ENCODE data around the gene IFT27. TPM values are rescaled to one million over a fixed set of nuclear protein-coding genes. Genes with fewer than 3 reads are reported as not detected.

IFT27 gene
- total RNA-seq: 10 to 100 TPM; 19.7 to 27.7 (median 22.8) TPM

- Histone ChIP-seq H3K4me1 (peaks cover 0 to 9% (median 2%) of the 10 kb centered on the region in 4 donors), H3K9me3 (no peaks in the 10 kb centered on the region), H3K36me3 (no peaks in the 10 kb centered on the region), H3K27ac (peak within 1 kb of the TSS; percentile 81 to 96 (median 88)), H3K4me3 (peak within 1 kb of the TSS; percentile 64 to 97 (median 84)), H3K27me3 (no peaks in the 10 kb centered on the region)
- DNase-seq: peak; percentile 94 to 100 (median 99)
- peak in 1 of 2 donors; percentile 51 for TF ChIP-seq POLR2A (IDR thresholded peaks at IDR 0.05)
- TF ChIP-seq CTCF (IDR thresholded peaks at IDR 0.05): no peak
Measured at GRCh38 chr22:36775964-36776669, at the start of gene IFT27. Gene IFT27 (minus strand): TSS chr22:36776119. CDS start chr22:36775707, 412 bp downstream.

GRCh38 chr22:36824655-36825054 lies 48.7 kb upstream of the IFT27 start:
- H3K4me1 ChIP-seq: no peaks in the 10 kb centered on the region
- no peak overlapping the region for H3K4me3 ChIP-seq
- no peaks in the 10 kb centered on the region for H3K9me3 ChIP-seq
- no peak for DNase-seq
- no peak overlapping the region for H3K27ac ChIP-seq
- H3K36me3 ChIP-seq: no peaks in the 10 kb centered on the region
- H3K27me3 ChIP-seq: no peaks in the 10 kb centered on the region
- TF ChIP-seq POLR2A (IDR thresholded peaks at IDR 0.05) (no peak), CTCF (IDR thresholded peaks at IDR 0.05) (no peak)

- Histone ChIP-seq H3K27me3 (peaks cover 0 to 7% of the 10 kb centered on the region in 2 donors), H3K27ac (no peak overlapping the region), H3K36me3 (no peaks in the 10 kb centered on the region), H3K9me3 (no peaks in the 10 kb centered on the region), H3K4me1 (no peaks in the 10 kb centered on the region), H3K4me3 (no peak overlapping the region)
- TF ChIP-seq POLR2A (IDR thresholded peaks at IDR 0.05): no peak
- TF ChIP-seq CTCF (IDR thresholded peaks at IDR 0.05): no peak
- no peak for DNase-seq
Measured at GRCh38 chr22:36823186-36823839, 47.4 kb upstream of the IFT27 start.

- TF ChIP-seq CTCF (IDR thresholded peaks at IDR 0.05): no peak
- no peak for TF ChIP-seq POLR2A (IDR thresholded peaks at IDR 0.05)
- DNase-seq: no peak
- Histone ChIP-seq H3K9me3 (no peaks in the 10 kb centered on the region), H3K27ac (no peak overlapping the region), H3K36me3 (no peaks in the 10 kb centered on the region), H3K4me3 (no peak overlapping the region), H3K27me3 (peaks cover 0 to 14% of the 10 kb centered on the region in 2 donors), H3K4me1 (no peaks in the 10 kb centered on the region)
Measured at GRCh38 chr22:36822581-36822980, 46.7 kb upstream of the IFT27 start.

- H3K4me3 ChIP-seq: no peak overlapping the region
Measured at GRCh38 chr22:36819112-36819511, 43.2 kb upstream of the IFT27 start.

More at GRCh38 chr22:36819112-36819511, 43.2 kb upstream of the IFT27 start:
- no peak for TF ChIP-seq POLR2A (IDR thresholded peaks at IDR 0.05)
- TF ChIP-seq CTCF (IDR thresholded peaks at IDR 0.05): no peak
- Histone ChIP-seq H3K27ac (no peak overlapping the region), H3K27me3 (peaks cover 0 to 31% of the 10 kb centered on the region in 2 donors), H3K36me3 (no peaks in the 10 kb centered on the region), H3K4me1 (peaks cover 0 to 14% (median 2%) of the 10 kb centered on the region in 4 donors), H3K9me3 (no peaks in the 10 kb centered on the region)
- no peak for DNase-seq
